ENCODE results near the gene FBLN7.

DNA sequence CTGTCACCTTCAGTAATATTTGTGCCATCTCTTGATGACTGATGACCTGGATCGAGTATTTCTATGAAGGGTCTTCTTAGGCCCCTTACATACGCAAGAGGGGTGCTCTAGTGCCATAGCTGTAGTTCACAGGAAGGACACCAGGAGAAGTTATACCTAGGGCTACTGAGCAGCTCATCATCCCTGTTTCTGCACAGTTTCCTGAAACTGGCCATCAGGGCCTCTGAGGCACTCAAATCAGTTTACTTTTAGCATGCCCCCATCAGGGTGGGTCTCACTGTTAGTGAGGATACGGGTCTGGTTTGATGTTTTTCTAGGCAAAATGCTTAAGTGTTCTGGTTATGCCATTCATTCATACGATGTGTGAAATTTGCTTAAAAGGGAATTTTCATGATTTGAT lies 20.0 kb upstream of the FBLN7 start:
- TF ChIP-seq MAFK (IDR thresholded peaks at IDR 0.05; ENCODE audit: low read depth, low read length) (no peak), RXRA (IDR thresholded peaks at IDR 0.05; ENCODE audit: insufficient read depth, low read depth, low read length) (no peak), CBX5 (IDR thresholded peaks at IDR 0.05; ENCODE audit: low read depth, low read length) (no peak), POLR2A (IDR thresholded peaks at IDR 0.05; ENCODE audit: control extremely low read depth in 1 of 2, low read depth in 2 of 2, low read length in 2 of 2) (no peak)
- TF ChIP-seq, protein P1, sequence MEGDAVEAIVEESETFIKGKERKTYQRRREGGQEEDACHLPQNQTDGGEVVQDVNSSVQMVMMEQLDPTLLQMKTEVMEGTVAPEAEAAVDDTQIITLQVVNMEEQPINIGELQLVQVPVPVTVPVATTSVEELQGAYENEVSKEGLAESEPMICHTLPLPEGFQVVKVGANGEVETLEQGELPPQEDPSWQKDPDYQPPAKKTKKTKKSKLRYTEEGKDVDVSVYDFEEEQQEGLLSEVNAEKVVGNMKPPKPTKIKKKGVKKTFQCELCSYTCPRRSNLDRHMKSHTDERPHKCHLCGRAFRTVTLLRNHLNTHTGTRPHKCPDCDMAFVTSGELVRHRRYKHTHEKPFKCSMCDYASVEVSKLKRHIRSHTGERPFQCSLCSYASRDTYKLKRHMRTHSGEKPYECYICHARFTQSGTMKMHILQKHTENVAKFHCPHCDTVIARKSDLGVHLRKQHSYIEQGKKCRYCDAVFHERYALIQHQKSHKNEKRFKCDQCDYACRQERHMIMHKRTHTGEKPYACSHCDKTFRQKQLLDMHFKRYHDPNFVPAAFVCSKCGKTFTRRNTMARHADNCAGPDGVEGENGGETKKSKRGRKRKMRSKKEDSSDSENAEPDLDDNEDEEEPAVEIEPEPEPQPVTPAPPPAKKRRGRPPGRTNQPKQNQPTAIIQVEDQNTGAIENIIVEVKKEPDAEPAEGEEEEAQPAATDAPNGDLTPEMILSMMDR (IDR thresholded peaks at IDR 0.05; ENCODE audit: control extremely low read depth in 1 of 3, insufficient read depth in 1 of 3, low read depth in 1 of 3, low read length in 3 of 3), result peak in 1 of 3 experiments; percentile 22; a peak in 1 of 4 replicates

All from H1 (cell line).